B cell (primary cell): ENCODE results near the gene DCT. TPM values are rescaled to one million over a fixed set of nuclear protein-coding genes. Genes with fewer than 3 reads are reported as not detected.

ENCODE experiments used
- ATAC-seq: fragments of 200-7000 bp; cut with Tn5 transposase; one replicate; pipeline ENCODE4 v1.10.0; 2021; ENCODE audit warnings: low read depth, mild to moderate bottlenecking, moderate number of reproducible peaks, moderate library complexity
- CTCF ChIA-PET: fragments of 350-600 bp; sonication (Branson Sonifier 250); formaldehyde crosslinking; loops from one replicate; lab custom pipeline; 2021; ENCODE audit warnings: antibody characterized with exemption, inconsistent platforms; lab: Charles Lee
- POLR2A ChIA-PET: fragments of 350-600 bp; sonication (Branson Sonifier 250); formaldehyde crosslinking; loops from one replicate; lab custom pipeline; 2021; ENCODE audit warnings: antibody characterized with exemption; lab: Charles Lee
- DNase-seq: peaks from one replicate; pipeline ENCODE4 v3.0.0; 2013
- H2AFZ ChIP-seq: 2 replicates; pipeline ENCODE4 v1.6.1; 2012; ENCODE audit warnings: mild to moderate bottlenecking, low read depth, low read length; ENCODE audit not compliant: insufficient read depth, poor library complexity, severe bottlenecking
- H3K27ac ChIP-seq, 2 donors: 1 replicate in 1 of 2; 2 replicates in 1 of 2; pipeline ENCODE4 v1.5.1; 2012 to 2013; ENCODE audit warnings: low read length in 2 of 2, mild to moderate bottlenecking in 2 of 2, moderate library complexity in 1 of 2
- H3K27me3 ChIP-seq, 4 experiments: fragments of 200-600 bp in 1 of 4; sonication (generic) in 1 of 4; replicated peaks in 1 of 4; 1 replicate in 2 of 4; 2 replicates in 2 of 4; pipeline versions ENCODE4 v1.6.1 to v1.7.0; 2013 to 2016; ENCODE audit warnings: low read length in 3 of 4, mild to moderate bottlenecking in 2 of 4, mixed read lengths in 1 of 4, moderate library complexity in 1 of 4; ENCODE audit not compliant: insufficient read depth in 4 of 4, control insufficient read depth in 3 of 4; ENCODE audit errors: control extremely low read depth in 1 of 4
- H3K36me3 ChIP-seq, 2 experiments: replicated peaks in 1 of 2; 1 replicate in 1 of 2; 2 replicates in 1 of 2; pipeline versions ENCODE4 v1.6.1 to v1.7.1; 2013; ENCODE audit warnings: low read length in 1 of 2; ENCODE audit not compliant: insufficient read depth in 2 of 2, control insufficient read depth in 1 of 2; ENCODE audit errors: control extremely low read depth in 1 of 2, extremely low read depth in 1 of 2
- H3K4me1 ChIP-seq, 2 donors: fragments of 200-600 bp in 1 of 2; sonication (generic) in 1 of 2; 1 replicate in 1 of 2; 2 replicates in 1 of 2; pipeline versions ENCODE4 v1.5.1 to v1.6.1; 2013 to 2017; ENCODE audit warnings: low read length in 2 of 2; ENCODE audit not compliant: control insufficient read depth in 2 of 2, insufficient read depth in 2 of 2
- H3K4me2 ChIP-seq: replicated peaks from 2 replicates; pipeline ENCODE3; 2012; ENCODE audit warnings: mild to moderate bottlenecking, low read depth, low read length; ENCODE audit not compliant: poor library complexity, severe bottlenecking
- H3K4me3 ChIP-seq, 5 experiments: fragments of 200-600 bp in 1 of 5; sonication (generic) in 1 of 5; 1 replicate in 3 of 5; 2 replicates in 2 of 5; pipeline versions ENCODE4 v1.5.1 to v1.7.0; 2011 to 2016; ENCODE audit warnings: low read length in 4 of 5, mild to moderate bottlenecking in 4 of 5, low read depth in 2 of 5, control low read depth in 1 of 5, moderate library complexity in 1 of 5; ENCODE audit not compliant: insufficient read depth in 1 of 5; ENCODE audit errors: control extremely low read depth in 1 of 5, extremely low read depth in 1 of 5
- H3K79me2 ChIP-seq: fragments of 200-600 bp; sonication (generic); one replicate; pipeline ENCODE4 v1.6.0; 2016; ENCODE audit warnings: low read length; ENCODE audit not compliant: control insufficient read depth, insufficient read depth
- H3K9ac ChIP-seq: fragments of 200-600 bp; sonication (generic); 2 replicates; pipeline ENCODE4 v1.6.1; 2017; ENCODE audit warnings: mild to moderate bottlenecking, low read length, moderate library complexity
- H3K9me3 ChIP-seq, 3 donors: one replicate each; pipeline versions ENCODE4 v1.6.1 to v1.7.1; 2013; ENCODE audit warnings: low read length in 2 of 3; ENCODE audit not compliant: control insufficient read depth in 2 of 3, insufficient read depth in 1 of 3; ENCODE audit errors: control extremely low read depth in 1 of 3
- H4K20me1 ChIP-seq: 2 replicates; pipeline ENCODE4 v1.6.0; 2012; ENCODE audit warnings: mild to moderate bottlenecking, low read length; ENCODE audit not compliant: insufficient read depth, control insufficient read depth, poor library complexity, severe bottlenecking
- H3K27ac Mint-ChIP-seq: one replicate; pipeline ENCODE4 v1.8.0; 2021; ENCODE audit warnings: mixed read lengths
- H3K27me3 Mint-ChIP-seq: one replicate; pipeline ENCODE4 v1.8.0; 2021; ENCODE audit warnings: mixed read lengths
- H3K4me1 Mint-ChIP-seq: one replicate; pipeline ENCODE4 v1.8.0; 2021; ENCODE audit warnings: mixed read lengths
- H3K4me3 Mint-ChIP-seq: one replicate; pipeline ENCODE4 v1.8.0; 2021; ENCODE audit warnings: mixed read lengths
- H3K9me3 Mint-ChIP-seq: one replicate; pipeline ENCODE4 v1.8.0; 2022; ENCODE audit warnings: mixed read lengths; ENCODE audit not compliant: insufficient read depth
- CTCF ChIP-seq: fragments of 200-600 bp; IDR thresholded peaks from one replicate; pipeline ENCODE4 v1.8.0; 2022; ENCODE audit warnings: antibody characterized with exemption, mild to moderate bottlenecking
- EZH2 ChIP-seq: IDR thresholded peaks from 2 replicates; pipeline ENCODE4 v1.6.1; 2012; ENCODE audit warnings: borderline replicate concordance, low read depth, mild to moderate bottlenecking, moderate library complexity, low read length; ENCODE audit not compliant: insufficient read depth, poor library complexity, severe bottlenecking
- WGBS: methylation state at CpG from one replicate; pipeline ENCODE4 v1.1.5; 2013; ENCODE audit warnings: missing lambda C conversion rate; ENCODE audit not compliant: insufficient coverage; 5-methylcytosine and 5-hydroxymethylcytosine counted together
- intact Hi-C: fragments of 100-400 bp; cut with micrococcal nuclease; formaldehyde crosslinking; loops from one replicate; pipeline ENCODE4 v1.10.0; 2022
- polyA plus RNA-seq: library from polyadenylated mRNA; depleted of rRNA; stranded (reverse); fragments of >200 nt; gene quantifications from 2 replicates; pipeline ENCODE4 v1.2.3, GENCODE V29; 2012
- total RNA-seq, 2 donors: library from RNA; stranded (reverse); fragments of 120-200 nt in 1 of 2; gene quantifications; 1 replicate in 1 of 2; 2 replicates in 1 of 2; pipeline versions ENCODE4 v1.2.3 to v1.2.4, GENCODE V29; 2013 to 2022

The DCT gene
- total and polyA plus RNA-seq, 2 donors (not counting 1 experiment from before 2014, with no cell fraction given), result 0.10 to 0.18 TPM

GRCh38 chr13:94419925-94420305, 59.6 kb downstream of the DCT start:
- H3K4me3 Mint-ChIP-seq, result no peak overlapping the region
- peaks cover 23% of the 10 kb centered on the region for H3K27me3 Mint-ChIP-seq
- H3K9me3 Mint-ChIP-seq, result peaks cover 19% of the 10 kb centered on the region
- ChIA-PET CTCF (no interaction called here), POLR2A (no interaction called here)
- DNase-seq (no peak), ATAC-seq (no peak)
- Histone ChIP-seq H3K79me2 (no peaks in the 10 kb centered on the region), H3K36me3 (no peaks in the 10 kb centered on the region), H3K9me3 (peaks cover 2 to 5% (median 4%) of the 10 kb centered on the region in 3 donors), H3K27me3 (peaks cover 0 to 6% (median 0%) of the 10 kb centered on the region in 4 experiments), H3K27ac (no peak overlapping the region), H3K4me2 (peak overlapping the region; percentile 12), H3K4me3 (no peak overlapping the region), H4K20me1 (no peaks in the 10 kb centered on the region), H2AFZ (no peak overlapping the region), H3K4me1 (peaks cover 8 to 19% of the 10 kb centered on the region in 2 donors), H3K9ac (no peak overlapping the region)
- no peak overlapping the region for H3K27ac Mint-ChIP-seq
- intact Hi-C loops, result no loop called here
- TF ChIP-seq EZH2, result no peak
- no peak for TF ChIP-seq CTCF
- H3K4me1 Mint-ChIP-seq, result peaks cover 21% of the 10 kb centered on the region
- 40% methylated on average over 1 of the region's 1 CpG for WGBS

- Histone ChIP-seq H3K36me3 (no peaks in the 10 kb centered on the region), H3K27me3 (peaks cover 0 to 6% (median 0%) of the 10 kb centered on the region in 4 experiments), H3K9me3 (peaks cover 2 to 5% (median 4%) of the 10 kb centered on the region in 3 donors), H4K20me1 (no peaks in the 10 kb centered on the region), H3K4me1 (peaks cover 8 to 19% of the 10 kb centered on the region in 2 donors), H3K9ac (no peak overlapping the region), H2AFZ (no peak overlapping the region), H3K27ac (no peak overlapping the region), H3K4me2 (peak overlapping the region; percentile 12), H3K4me3 (no peak overlapping the region), H3K79me2 (no peaks in the 10 kb centered on the region)
- peaks cover 21% of the 10 kb centered on the region for H3K4me1 Mint-ChIP-seq
- ChIA-PET CTCF (no interaction called here), POLR2A (no interaction called here)
- H3K27ac Mint-ChIP-seq, result no peak overlapping the region
- H3K27me3 Mint-ChIP-seq, result peaks cover 19% of the 10 kb centered on the region
- H3K4me3 Mint-ChIP-seq, result peak overlapping the region; percentile 20
- WGBS, result no CpG with 5 or more reads among the region's 1 CpG
- ATAC-seq, result no peak
- no peak for DNase-seq
- TF ChIP-seq EZH2 (no peak), CTCF (no peak)
- peaks cover 19% of the 10 kb centered on the region for H3K9me3 Mint-ChIP-seq
- intact Hi-C loops, result no loop called here
These were observed 60.1 kb downstream of the DCT start for GRCh38 chr13:94419304-94419924.
